ENCODE data around the gene NT5C1B.

NT5C1B gene

GRCh38 chr2:18611184-18611583 lies 21.8 kb upstream of the NT5C1B start:
- Mint-ChIP-seq H3K4me1 (ENCODE audit: low read depth) (peaks cover 6% of the 10 kb centered on the region), H3K27me3 (ENCODE audit: low read depth) (no peaks in the 10 kb centered on the region), H3K27ac (no peak overlapping the region), H3K36me3 (ENCODE audit: low read depth) (no peaks in the 10 kb centered on the region), H3K9me3 (peaks cover 4% of the 10 kb centered on the region), H3K4me3 (no peak overlapping the region)

- Mint-ChIP-seq H3K27ac (no peak overlapping the region), H3K36me3 (ENCODE audit: low read depth) (no peaks in the 10 kb centered on the region), H3K4me3 (no peak overlapping the region), H3K4me1 (ENCODE audit: low read depth) (peaks cover 8% of the 10 kb centered on the region), H3K27me3 (ENCODE audit: low read depth) (no peaks in the 10 kb centered on the region), H3K9me3 (peaks cover 3% of the 10 kb centered on the region)
These were observed 21.3 kb upstream of the NT5C1B start for GRCh38 chr2:18610651-18611050.

- H3K36me3 Mint-ChIP-seq (ENCODE audit: low read depth): no peaks in the 10 kb centered on the region
- no peaks in the 10 kb centered on the region for H3K9me3 Mint-ChIP-seq
- no peaks in the 10 kb centered on the region for H3K27me3 Mint-ChIP-seq (ENCODE audit: low read depth)
- H3K27ac Mint-ChIP-seq: no peak overlapping the region
- peaks cover 12% of the 10 kb centered on the region for H3K4me1 Mint-ChIP-seq (ENCODE audit: low read depth)
- H3K4me3 Mint-ChIP-seq: no peak overlapping the region
These were observed 20.7 kb upstream of the NT5C1B start for GRCh38 chr2:18610090-18610489.

GRCh38 chr2:18605115-18605514 lies 15.7 kb upstream of the NT5C1B start:
- Mint-ChIP-seq H3K9me3 (no peaks in the 10 kb centered on the region), H3K4me1 (ENCODE audit: low read depth) (peaks cover 16% of the 10 kb centered on the region), H3K36me3 (ENCODE audit: low read depth) (no peaks in the 10 kb centered on the region), H3K4me3 (no peak overlapping the region), H3K27me3 (ENCODE audit: low read depth) (no peaks in the 10 kb centered on the region), H3K27ac (peak overlapping the region; percentile 79)

GRCh38 chr2:18604531-18604885 lies 15.1 kb upstream of the NT5C1B start:
- no peaks in the 10 kb centered on the region for H3K36me3 Mint-ChIP-seq (ENCODE audit: low read depth)
- H3K27me3 Mint-ChIP-seq (ENCODE audit: low read depth): no peaks in the 10 kb centered on the region
- H3K27ac Mint-ChIP-seq: no peak overlapping the region
- H3K9me3 Mint-ChIP-seq: no peaks in the 10 kb centered on the region
- H3K4me3 Mint-ChIP-seq: no peak overlapping the region
- peaks cover 16% of the 10 kb centered on the region for H3K4me1 Mint-ChIP-seq (ENCODE audit: low read depth)

- Mint-ChIP-seq H3K9me3 (no peaks in the 10 kb centered on the region), H3K27ac (no peak overlapping the region), H3K4me1 (ENCODE audit: low read depth) (peaks cover 16% of the 10 kb centered on the region), H3K4me3 (no peak overlapping the region), H3K36me3 (ENCODE audit: low read depth) (no peaks in the 10 kb centered on the region), H3K27me3 (ENCODE audit: low read depth) (no peaks in the 10 kb centered on the region)
These were observed 14.6 kb upstream of the NT5C1B start for GRCh38 chr2:18603854-18604530.

- Mint-ChIP-seq H3K27me3 (ENCODE audit: low read depth) (no peaks in the 10 kb centered on the region), H3K4me1 (ENCODE audit: low read depth) (peaks cover 16% of the 10 kb centered on the region), H3K4me3 (no peak overlapping the region), H3K36me3 (ENCODE audit: low read depth) (no peaks in the 10 kb centered on the region), H3K9me3 (no peaks in the 10 kb centered on the region), H3K27ac (no peak overlapping the region)
These were observed 12.9 kb upstream of the NT5C1B start for GRCh38 chr2:18602298-18602697.

- H3K9me3 Mint-ChIP-seq: no peaks in the 10 kb centered on the region
- no peaks in the 10 kb centered on the region for H3K36me3 Mint-ChIP-seq (ENCODE audit: low read depth)
- H3K27ac Mint-ChIP-seq: no peak overlapping the region
- H3K4me1 Mint-ChIP-seq (ENCODE audit: low read depth): peaks cover 4% of the 10 kb centered on the region
- H3K27me3 Mint-ChIP-seq (ENCODE audit: low read depth): no peaks in the 10 kb centered on the region
- no peak overlapping the region for H3K4me3 Mint-ChIP-seq
These were observed 10.9 kb upstream of the NT5C1B start for GRCh38 chr2:18600255-18600613.

GRCh38 chr2:18599509-18600254 lies 10.3 kb upstream of the NT5C1B start:
- Mint-ChIP-seq H3K4me3 (no peak overlapping the region), H3K36me3 (ENCODE audit: low read depth) (no peaks in the 10 kb centered on the region), H3K27me3 (ENCODE audit: low read depth) (no peaks in the 10 kb centered on the region), H3K27ac (no peak overlapping the region), H3K4me1 (ENCODE audit: low read depth) (peaks cover 1% of the 10 kb centered on the region), H3K9me3 (no peaks in the 10 kb centered on the region)

GRCh38 chr2:18598848-18599484 lies 9.6 kb upstream of the NT5C1B start:
- Mint-ChIP-seq H3K4me1 (ENCODE audit: low read depth) (no peaks in the 10 kb centered on the region), H3K27ac (no peak overlapping the region), H3K36me3 (ENCODE audit: low read depth) (no peaks in the 10 kb centered on the region), H3K27me3 (ENCODE audit: low read depth) (no peaks in the 10 kb centered on the region), H3K9me3 (no peaks in the 10 kb centered on the region), H3K4me3 (no peak overlapping the region)

- H3K4me1 Mint-ChIP-seq (ENCODE audit: low read depth): no peaks in the 10 kb centered on the region
These were observed 8.2 kb upstream of the NT5C1B start for GRCh38 chr2:18597618-18598017.

GRCh38 chr2:18596993-18597392 lies 7.6 kb upstream of the NT5C1B start:
- H3K27me3 Mint-ChIP-seq (ENCODE audit: low read depth): no peaks in the 10 kb centered on the region
- H3K36me3 Mint-ChIP-seq (ENCODE audit: low read depth): no peaks in the 10 kb centered on the region
- H3K9me3 Mint-ChIP-seq: no peaks in the 10 kb centered on the region
- H3K27ac Mint-ChIP-seq: no peak overlapping the region
- H3K4me3 Mint-ChIP-seq: no peak overlapping the region
- H3K4me1 Mint-ChIP-seq (ENCODE audit: low read depth): no peaks in the 10 kb centered on the region

More at GRCh38 chr2:18597618-18598017, 8.2 kb upstream of the NT5C1B start:
- H3K27ac Mint-ChIP-seq: no peak overlapping the region
- no peak overlapping the region for H3K4me3 Mint-ChIP-seq
- no peaks in the 10 kb centered on the region for H3K27me3 Mint-ChIP-seq (ENCODE audit: low read depth)
- no peaks in the 10 kb centered on the region for H3K9me3 Mint-ChIP-seq
- H3K36me3 Mint-ChIP-seq (ENCODE audit: low read depth): no peaks in the 10 kb centered on the region

GRCh38 chr2:18593496-18593895 lies 4.1 kb upstream of the NT5C1B start:
- H3K27me3 Mint-ChIP-seq (ENCODE audit: low read depth): no peaks in the 10 kb centered on the region
- no peaks in the 10 kb centered on the region for H3K36me3 Mint-ChIP-seq (ENCODE audit: low read depth)
- no peak overlapping the region for H3K27ac Mint-ChIP-seq
- H3K4me1 Mint-ChIP-seq (ENCODE audit: low read depth): no peaks in the 10 kb centered on the region
- H3K4me3 Mint-ChIP-seq: no peak overlapping the region
- peaks cover 8% of the 10 kb centered on the region for H3K9me3 Mint-ChIP-seq

GRCh38 chr2:18592372-18592771 lies 3.0 kb upstream of the NT5C1B start:
- Mint-ChIP-seq H3K9me3 (peaks cover 8% of the 10 kb centered on the region), H3K4me1 (ENCODE audit: low read depth) (no peaks in the 10 kb centered on the region), H3K4me3 (no peak overlapping the region), H3K27ac (no peak overlapping the region), H3K36me3 (ENCODE audit: low read depth) (no peaks in the 10 kb centered on the region), H3K27me3 (ENCODE audit: low read depth) (no peaks in the 10 kb centered on the region)

- Mint-ChIP-seq H3K36me3 (ENCODE audit: low read depth) (no peaks in the 10 kb centered on the region), H3K4me1 (ENCODE audit: low read depth) (no peaks in the 10 kb centered on the region), H3K4me3 (no peak overlapping the region), H3K27me3 (ENCODE audit: low read depth) (no peaks in the 10 kb centered on the region), H3K9me3 (peaks cover 12% of the 10 kb centered on the region), H3K27ac (no peak overlapping the region)
These were observed 567 bp downstream of the NT5C1B start for GRCh38 chr2:18588802-18589201.
